Measurements from ENCODE around the gene RIPPLY1.

The RIPPLY1 gene

GRCh38 chrX:106935175-106935574 lies 32.0 kb upstream of the RIPPLY1 start:
- H3K27me3 ChIP-seq (ENCODE audit: control insufficient read depth, insufficient read depth, low read length): no peaks in the 10 kb centered on the region
- no peaks in the 10 kb centered on the region for H3K36me3 ChIP-seq (ENCODE audit: control insufficient read depth, insufficient read depth, low read length)
- H3K27ac ChIP-seq (ENCODE audit: low read depth, low read length): no peak overlapping the region
- no peaks in the 10 kb centered on the region for H3K4me1 ChIP-seq (ENCODE audit: control insufficient read depth, insufficient read depth, low read length)
- H3K4me3 ChIP-seq (ENCODE audit: low read depth, low read length): no peak overlapping the region
- H3K9ac ChIP-seq (ENCODE audit: low read depth, low read length): no peak overlapping the region
- H3K9me3 ChIP-seq (ENCODE audit: control insufficient read depth, insufficient read depth, low read length): no peaks in the 10 kb centered on the region

- H3K9ac ChIP-seq (ENCODE audit: low read depth, low read length): no peak overlapping the region
- no peaks in the 10 kb centered on the region for H3K36me3 ChIP-seq (ENCODE audit: control insufficient read depth, insufficient read depth, low read length)
- H3K27ac ChIP-seq (ENCODE audit: low read depth, low read length): peak overlapping the region; percentile 2
- H3K4me3 ChIP-seq (ENCODE audit: low read depth, low read length): no peak overlapping the region
- no peaks in the 10 kb centered on the region for H3K9me3 ChIP-seq (ENCODE audit: control insufficient read depth, insufficient read depth, low read length)
- no peaks in the 10 kb centered on the region for H3K4me1 ChIP-seq (ENCODE audit: control insufficient read depth, insufficient read depth, low read length)
- H3K27me3 ChIP-seq (ENCODE audit: control insufficient read depth, insufficient read depth, low read length): no peaks in the 10 kb centered on the region
Measured at GRCh38 chrX:106933538-106933961, 30.4 kb upstream of the RIPPLY1 start.

GRCh38 chrX:106932960-106933537 lies 29.9 kb upstream of the RIPPLY1 start:
- Histone ChIP-seq H3K36me3 (ENCODE audit: control insufficient read depth, insufficient read depth, low read length) (no peaks in the 10 kb centered on the region), H3K27me3 (ENCODE audit: control insufficient read depth, insufficient read depth, low read length) (no peaks in the 10 kb centered on the region), H3K4me1 (ENCODE audit: control insufficient read depth, insufficient read depth, low read length) (no peaks in the 10 kb centered on the region), H3K4me3 (ENCODE audit: low read depth, low read length) (no peak overlapping the region), H3K27ac (ENCODE audit: low read depth, low read length) (peak overlapping the region; percentile 2), H3K9me3 (ENCODE audit: control insufficient read depth, insufficient read depth, low read length) (no peaks in the 10 kb centered on the region), H3K9ac (ENCODE audit: low read depth, low read length) (no peak overlapping the region)

GRCh38 chrX:106932492-106932923 lies 29.4 kb upstream of the RIPPLY1 start:
- H3K4me1 ChIP-seq (ENCODE audit: control insufficient read depth, insufficient read depth, low read length): no peaks in the 10 kb centered on the region
- H3K4me3 ChIP-seq (ENCODE audit: low read depth, low read length): no peak overlapping the region
- no peaks in the 10 kb centered on the region for H3K27me3 ChIP-seq (ENCODE audit: control insufficient read depth, insufficient read depth, low read length)
- no peak overlapping the region for H3K27ac ChIP-seq (ENCODE audit: low read depth, low read length)
- H3K36me3 ChIP-seq (ENCODE audit: control insufficient read depth, insufficient read depth, low read length): no peaks in the 10 kb centered on the region
- H3K9ac ChIP-seq (ENCODE audit: low read depth, low read length): no peak overlapping the region
- no peaks in the 10 kb centered on the region for H3K9me3 ChIP-seq (ENCODE audit: control insufficient read depth, insufficient read depth, low read length)

GRCh38 chrX:106931831-106932491 lies 28.8 kb upstream of the RIPPLY1 start:
- Histone ChIP-seq H3K4me1 (ENCODE audit: control insufficient read depth, insufficient read depth, low read length) (no peaks in the 10 kb centered on the region), H3K9me3 (ENCODE audit: control insufficient read depth, insufficient read depth, low read length) (no peaks in the 10 kb centered on the region), H3K9ac (ENCODE audit: low read depth, low read length) (no peak overlapping the region), H3K4me3 (ENCODE audit: low read depth, low read length) (no peak overlapping the region), H3K27ac (ENCODE audit: low read depth, low read length) (no peak overlapping the region), H3K27me3 (ENCODE audit: control insufficient read depth, insufficient read depth, low read length) (no peaks in the 10 kb centered on the region), H3K36me3 (ENCODE audit: control insufficient read depth, insufficient read depth, low read length) (no peaks in the 10 kb centered on the region)

GRCh38 chrX:106928227-106928626 lies 25.1 kb upstream of the RIPPLY1 start:
- Histone ChIP-seq H3K36me3 (ENCODE audit: control insufficient read depth, insufficient read depth, low read length) (no peaks in the 10 kb centered on the region), H3K4me1 (ENCODE audit: control insufficient read depth, insufficient read depth, low read length) (no peaks in the 10 kb centered on the region), H3K9me3 (ENCODE audit: control insufficient read depth, insufficient read depth, low read length) (no peaks in the 10 kb centered on the region), H3K27me3 (ENCODE audit: control insufficient read depth, insufficient read depth, low read length) (no peaks in the 10 kb centered on the region), H3K9ac (ENCODE audit: low read depth, low read length) (no peak overlapping the region), H3K27ac (ENCODE audit: low read depth, low read length) (no peak overlapping the region), H3K4me3 (ENCODE audit: low read depth, low read length) (no peak overlapping the region)

GRCh38 chrX:106927700-106928099 lies 24.6 kb upstream of the RIPPLY1 start:
- Histone ChIP-seq H3K9ac (ENCODE audit: low read depth, low read length) (no peak overlapping the region), H3K27me3 (ENCODE audit: control insufficient read depth, insufficient read depth, low read length) (no peaks in the 10 kb centered on the region), H3K36me3 (ENCODE audit: control insufficient read depth, insufficient read depth, low read length) (no peaks in the 10 kb centered on the region), H3K4me1 (ENCODE audit: control insufficient read depth, insufficient read depth, low read length) (no peaks in the 10 kb centered on the region), H3K9me3 (ENCODE audit: control insufficient read depth, insufficient read depth, low read length) (no peaks in the 10 kb centered on the region), H3K4me3 (ENCODE audit: low read depth, low read length) (no peak overlapping the region), H3K27ac (ENCODE audit: low read depth, low read length) (no peak overlapping the region)

GRCh38 chrX:106927023-106927422 lies 23.9 kb upstream of the RIPPLY1 start:
- Histone ChIP-seq H3K9ac (ENCODE audit: low read depth, low read length) (no peak overlapping the region), H3K27me3 (ENCODE audit: control insufficient read depth, insufficient read depth, low read length) (no peaks in the 10 kb centered on the region; the same call in 1 of the 2 replicates), H3K36me3 (ENCODE audit: control insufficient read depth, insufficient read depth, low read length) (no peaks in the 10 kb centered on the region), H3K4me3 (ENCODE audit: low read depth, low read length) (no peak overlapping the region), H3K4me1 (ENCODE audit: control insufficient read depth, insufficient read depth, low read length) (no peaks in the 10 kb centered on the region), H3K27ac (ENCODE audit: low read depth, low read length) (no peak overlapping the region), H3K9me3 (ENCODE audit: control insufficient read depth, insufficient read depth, low read length) (no peaks in the 10 kb centered on the region)

- no peak overlapping the region for H3K27ac ChIP-seq (ENCODE audit: low read depth, low read length)
- H3K36me3 ChIP-seq (ENCODE audit: control insufficient read depth, insufficient read depth, low read length): no peaks in the 10 kb centered on the region
- H3K9me3 ChIP-seq (ENCODE audit: control insufficient read depth, insufficient read depth, low read length): no peaks in the 10 kb centered on the region
- no peak overlapping the region for H3K9ac ChIP-seq (ENCODE audit: low read depth, low read length)
- peaks cover 21% of the 10 kb centered on the region for H3K4me1 ChIP-seq (ENCODE audit: control insufficient read depth, insufficient read depth, low read length)
- no peak overlapping the region for H3K4me3 ChIP-seq (ENCODE audit: low read depth, low read length)
- peaks cover 8% of the 10 kb centered on the region for H3K27me3 ChIP-seq (ENCODE audit: control insufficient read depth, insufficient read depth, low read length)
Measured at GRCh38 chrX:106921637-106922036, 18.5 kb upstream of the RIPPLY1 start.

GRCh38 chrX:106919932-106920452 lies 16.9 kb upstream of the RIPPLY1 start, which contains the start of gene CLDN2:
Gene CLDN2 (plus strand): TSS chrX:106920402. CDS start chrX:106928229, 7,827 bp downstream.
- H3K4me1 ChIP-seq (ENCODE audit: control insufficient read depth, insufficient read depth, low read length): peaks cover 21% of the 10 kb centered on the region
- no peaks in the 10 kb centered on the region for H3K36me3 ChIP-seq (ENCODE audit: control insufficient read depth, insufficient read depth, low read length)
- no peak within 1 kb of the TSS for H3K27ac ChIP-seq (ENCODE audit: low read depth, low read length)
- no peak within 1 kb of the TSS for H3K9ac ChIP-seq (ENCODE audit: low read depth, low read length)
- H3K27me3 ChIP-seq (ENCODE audit: control insufficient read depth, insufficient read depth, low read length): peaks cover 8% of the 10 kb centered on the region
- H3K9me3 ChIP-seq (ENCODE audit: control insufficient read depth, insufficient read depth, low read length): no peaks in the 10 kb centered on the region
- H3K4me3 ChIP-seq (ENCODE audit: low read depth, low read length): no peak within 1 kb of the TSS

GRCh38 chrX:106917830-106918500 lies 14.8 kb upstream of the RIPPLY1 start:
- Histone ChIP-seq H3K27ac (ENCODE audit: low read depth, low read length) (no peak overlapping the region), H3K27me3 (ENCODE audit: control insufficient read depth, insufficient read depth, low read length) (peaks cover 8% of the 10 kb centered on the region), H3K4me3 (ENCODE audit: low read depth, low read length) (no peak overlapping the region), H3K4me1 (ENCODE audit: control insufficient read depth, insufficient read depth, low read length) (peaks cover 21% of the 10 kb centered on the region), H3K9me3 (ENCODE audit: control insufficient read depth, insufficient read depth, low read length) (no peaks in the 10 kb centered on the region), H3K36me3 (ENCODE audit: control insufficient read depth, insufficient read depth, low read length) (no peaks in the 10 kb centered on the region), H3K9ac (ENCODE audit: low read depth, low read length) (no peak overlapping the region)

Data from HUES48 (cell line).